ENCODE measurements around the gene TFCP2L1. TPM values are rescaled to one million over a fixed set of nuclear protein-coding genes. Genes with fewer than 3 reads are reported as not detected.

TFCP2L1 gene
- total RNA-seq, 4 donors from 2014 or later, result 0.20 to 0.63 (median 0.41) TPM

DNA sequence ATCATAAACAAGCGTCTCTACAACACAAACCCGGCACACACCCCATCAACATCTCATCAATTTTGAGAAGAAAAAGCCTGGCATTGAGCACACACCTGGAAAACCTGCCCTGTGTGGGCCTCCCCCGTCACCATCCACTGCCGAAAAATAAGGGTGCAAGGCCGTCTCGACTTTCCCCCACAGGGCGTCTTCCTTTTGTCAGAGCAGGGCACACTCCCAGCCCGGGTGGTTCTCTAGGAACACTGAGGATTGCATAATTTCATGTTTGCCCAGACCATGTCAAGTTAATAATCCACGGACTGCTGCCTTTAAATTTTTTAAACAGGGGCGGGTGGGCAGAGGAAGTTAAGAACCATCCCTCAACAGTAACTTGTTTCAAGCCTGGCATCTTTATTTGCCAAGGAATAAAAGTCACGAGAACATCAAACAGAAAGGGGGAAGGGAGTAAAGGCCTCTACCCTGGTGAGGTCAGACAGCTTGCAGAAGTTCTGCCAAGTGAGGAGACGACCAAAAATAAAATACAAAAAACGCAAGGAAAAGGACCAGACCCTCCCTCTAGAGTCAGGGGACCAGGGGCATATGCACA is 2.1 kb downstream of the TFCP2L1 start:
- Histone ChIP-seq H3K4me1 (peaks cover 0 to 17% (median 4%) of the 10 kb centered on the region in 4 donors), H3K9me3 (no peaks in the 10 kb centered on the region), H3K27me3 (peaks cover 0 to 37% of the 10 kb centered on the region in 2 donors), H3K27ac (no peak overlapping the region), H3K4me3 (no peak overlapping the region), H3K36me3 (no peaks in the 10 kb centered on the region)
- WGBS, 2 donors, result 80 to 87% methylated on average over 13 of the region's 13 CpGs
- DNase-seq (ENCODE audit: low spot score in 2 of 2), result no peak
- TF ChIP-seq POLR2A (IDR thresholded peaks at IDR 0.05) (no peak), EP300 (IDR thresholded peaks at IDR 0.05) (no peak)
- TF ChIP-seq, protein P1, sequence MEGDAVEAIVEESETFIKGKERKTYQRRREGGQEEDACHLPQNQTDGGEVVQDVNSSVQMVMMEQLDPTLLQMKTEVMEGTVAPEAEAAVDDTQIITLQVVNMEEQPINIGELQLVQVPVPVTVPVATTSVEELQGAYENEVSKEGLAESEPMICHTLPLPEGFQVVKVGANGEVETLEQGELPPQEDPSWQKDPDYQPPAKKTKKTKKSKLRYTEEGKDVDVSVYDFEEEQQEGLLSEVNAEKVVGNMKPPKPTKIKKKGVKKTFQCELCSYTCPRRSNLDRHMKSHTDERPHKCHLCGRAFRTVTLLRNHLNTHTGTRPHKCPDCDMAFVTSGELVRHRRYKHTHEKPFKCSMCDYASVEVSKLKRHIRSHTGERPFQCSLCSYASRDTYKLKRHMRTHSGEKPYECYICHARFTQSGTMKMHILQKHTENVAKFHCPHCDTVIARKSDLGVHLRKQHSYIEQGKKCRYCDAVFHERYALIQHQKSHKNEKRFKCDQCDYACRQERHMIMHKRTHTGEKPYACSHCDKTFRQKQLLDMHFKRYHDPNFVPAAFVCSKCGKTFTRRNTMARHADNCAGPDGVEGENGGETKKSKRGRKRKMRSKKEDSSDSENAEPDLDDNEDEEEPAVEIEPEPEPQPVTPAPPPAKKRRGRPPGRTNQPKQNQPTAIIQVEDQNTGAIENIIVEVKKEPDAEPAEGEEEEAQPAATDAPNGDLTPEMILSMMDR (IDR thresholded peaks at IDR 0.05), result no peak

DNA sequence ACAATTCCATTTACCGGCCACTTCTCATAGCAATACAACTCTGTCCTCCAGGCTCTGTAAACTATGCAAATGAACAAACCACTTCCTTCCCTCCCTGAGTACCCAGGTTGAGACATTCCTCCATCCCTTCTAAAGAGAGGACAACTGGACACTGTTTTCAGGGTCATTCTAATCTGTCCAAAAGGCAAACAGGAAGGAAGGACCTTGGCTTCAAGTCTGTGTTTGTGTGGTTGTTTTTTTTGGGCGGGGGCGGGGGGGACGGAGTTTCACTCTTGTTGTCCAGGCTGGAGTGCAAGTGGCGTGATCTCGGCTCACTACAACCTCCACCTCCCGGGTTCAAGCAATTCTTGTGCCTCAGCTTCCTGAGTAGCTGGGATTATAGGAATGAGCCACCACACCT is 3.3 kb downstream of the TFCP2L1 start:
- no peaks in the 10 kb centered on the region for H3K9me3 ChIP-seq
- WGBS, 2 donors, result 67 to 81% methylated on average over 7 of the region's 7 CpGs
- no peaks in the 10 kb centered on the region for H3K36me3 ChIP-seq
- DNase-seq (ENCODE audit: low spot score in 2 of 2), result no peak
- peaks cover 0 to 37% of the 10 kb centered on the region in 2 donors for H3K27me3 ChIP-seq
- H3K4me3 ChIP-seq, result no peak overlapping the region
- TF ChIP-seq EP300 (IDR thresholded peaks at IDR 0.05) (no peak), POLR2A (IDR thresholded peaks at IDR 0.05) (no peak)
- TF ChIP-seq, protein P1 (IDR thresholded peaks at IDR 0.05), result no peak
- H3K4me1 ChIP-seq, result peaks cover 0 to 17% (median 4%) of the 10 kb centered on the region in 4 donors
- H3K27ac ChIP-seq, result no peak overlapping the region

DNA sequence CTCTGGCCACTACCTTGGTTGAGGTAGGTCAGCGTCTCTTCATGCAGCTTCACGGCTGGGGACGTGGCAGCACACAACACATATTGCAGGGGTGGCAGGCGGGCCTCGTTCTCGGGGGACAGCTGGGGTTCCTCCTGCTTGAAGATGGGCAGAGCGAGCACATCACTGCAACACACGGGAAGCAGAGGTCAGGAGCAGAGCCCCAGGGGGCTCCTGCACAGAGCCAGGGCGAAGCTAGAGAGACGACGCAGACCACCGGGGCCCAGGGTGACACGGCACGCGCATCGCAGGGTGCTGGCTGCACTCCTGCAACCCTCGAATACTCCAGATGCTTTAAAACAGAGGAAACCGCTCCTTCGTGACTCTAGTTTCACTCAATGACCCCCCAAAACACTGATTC is 3.9 kb downstream of the TFCP2L1 start:
- 84 to 85% methylated on average over 19 of the region's 19 CpGs for WGBS, 2 donors
- H3K27ac ChIP-seq, result no peak overlapping the region
- no peak overlapping the region for H3K4me3 ChIP-seq
- DNase-seq (ENCODE audit: low spot score in 2 of 2), result no peak
- peaks cover 0 to 36% of the 10 kb centered on the region in 2 donors for H3K27me3 ChIP-seq
- H3K4me1 ChIP-seq, result peaks cover 0 to 17% (median 4%) of the 10 kb centered on the region in 4 donors
- no peak for TF ChIP-seq EP300 (IDR thresholded peaks at IDR 0.05)
- no peak for TF ChIP-seq POLR2A (IDR thresholded peaks at IDR 0.05)
- TF ChIP-seq, protein P1 (IDR thresholded peaks at IDR 0.05), result no peak
- no peaks in the 10 kb centered on the region for H3K9me3 ChIP-seq
- no peaks in the 10 kb centered on the region for H3K36me3 ChIP-seq

DNA sequence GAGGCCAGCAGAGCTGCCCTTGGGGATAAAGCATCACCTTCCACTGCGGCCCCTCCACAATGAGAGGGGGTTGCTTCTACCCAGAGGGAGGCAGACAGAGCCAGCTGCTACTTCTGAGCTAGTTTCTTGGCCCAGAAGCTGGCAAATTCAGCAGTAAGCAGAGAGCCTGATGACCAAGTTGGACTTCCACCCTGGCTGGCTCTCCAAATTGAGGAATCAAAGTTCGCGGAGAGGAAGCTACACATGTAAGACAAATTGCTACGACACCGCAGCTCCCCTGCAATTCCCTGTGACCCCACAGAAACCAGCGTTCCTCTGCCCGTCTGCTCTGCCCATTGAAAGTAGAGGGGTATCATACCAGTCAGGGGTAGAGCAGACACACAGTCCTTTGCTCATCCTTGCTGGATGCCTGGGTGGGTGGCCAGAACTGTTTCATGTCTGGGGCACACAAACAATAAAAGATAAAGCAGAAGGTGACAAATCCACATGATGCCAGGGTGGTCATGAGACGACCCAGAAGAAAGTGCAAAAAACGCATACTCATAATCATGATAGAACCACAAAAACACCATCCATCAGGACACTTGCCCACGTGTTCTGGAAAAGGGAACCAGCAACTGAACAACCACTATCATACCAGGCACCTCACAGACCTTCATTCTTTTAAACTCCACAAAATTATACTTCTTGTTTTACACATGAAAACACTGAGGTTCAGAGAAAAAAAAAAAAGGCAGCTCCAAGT is 5.4 kb downstream of the TFCP2L1 start:
- H3K27ac ChIP-seq, result no peak overlapping the region
- H3K27me3 ChIP-seq, result peaks cover 0 to 25% of the 10 kb centered on the region in 2 donors
- 80 to 94% methylated on average over 10 of the region's 10 CpGs for WGBS, 2 donors
- no peaks in the 10 kb centered on the region for H3K9me3 ChIP-seq
- DNase-seq (ENCODE audit: low spot score in 2 of 2), result no peak
- no peak overlapping the region for H3K4me3 ChIP-seq
- TF ChIP-seq EP300 (IDR thresholded peaks at IDR 0.05) (no peak), POLR2A (IDR thresholded peaks at IDR 0.05) (no peak)
- TF ChIP-seq, protein P1 (IDR thresholded peaks at IDR 0.05), result no peak
- no peaks in the 10 kb centered on the region for H3K36me3 ChIP-seq
- peaks cover 0 to 9% (median 2%) of the 10 kb centered on the region in 4 donors for H3K4me1 ChIP-seq

DNA sequence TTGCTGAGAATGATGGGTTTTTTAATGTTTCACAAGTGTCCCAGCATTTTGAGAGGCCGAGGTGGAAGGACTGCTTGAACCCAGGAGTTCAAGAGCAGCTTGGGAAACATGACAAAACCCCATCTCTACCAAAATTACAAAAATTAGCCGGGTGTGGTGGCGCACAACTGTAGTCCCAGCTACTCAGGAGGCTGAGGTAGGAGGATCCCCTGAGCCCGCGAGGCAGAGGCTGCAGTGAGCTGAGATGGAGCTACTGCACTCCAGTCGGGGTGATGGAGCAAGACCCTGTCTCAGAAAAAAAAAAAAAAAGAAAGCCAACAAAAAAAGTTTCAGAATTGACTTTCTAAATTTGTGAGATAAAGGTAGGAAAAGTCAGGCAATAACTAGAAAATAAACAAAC is 8.7 kb downstream of the TFCP2L1 start:
- no peaks in the 10 kb centered on the region for H3K27me3 ChIP-seq
- H3K36me3 ChIP-seq, result no peaks in the 10 kb centered on the region
- WGBS, 2 donors, result 95% methylated on average over 6 of the region's 6 CpGs
- DNase-seq (ENCODE audit: low spot score in 2 of 2), result no peak
- H3K9me3 ChIP-seq, result no peaks in the 10 kb centered on the region
- H3K27ac ChIP-seq, result no peak overlapping the region
- no peak overlapping the region for H3K4me3 ChIP-seq
- no peaks in the 10 kb centered on the region for H3K4me1 ChIP-seq
- TF ChIP-seq, protein P1 (IDR thresholded peaks at IDR 0.05), result no peak
- TF ChIP-seq POLR2A (IDR thresholded peaks at IDR 0.05) (no peak), EP300 (IDR thresholded peaks at IDR 0.05) (no peak)
